GM12878 (cell line): Measurements from ENCODE around the gene DCX. TPM values are rescaled to one million over a fixed set of nuclear protein-coding genes. Genes with fewer than 3 reads are reported as not detected.

Experiments used
- ATAC-seq: fragments of 200-7000 bp; cut with Tn5 transposase; 3 replicates; pipeline ENCODE4 v1.9.1; 2020; ENCODE audit warnings: mild to moderate bottlenecking, moderate library complexity
- BruUV-seq: library from RNA; stranded (reverse); fragments of 400-500 nt; replicated peaks from 2 replicates; lab custom pipeline; 2021; lab: Mats Ljungman, UMichigan
- CTCF ChIA-PET: fragments of 300-600 bp; sonication (Branson Sonifier 250); formaldehyde crosslinking; extraction: SDS; loops from one replicate; lab custom pipeline; 2021; ENCODE audit warnings: inconsistent platforms; lab: Yijun Ruan, JAX
- POLR2A ChIA-PET: fragments of 350-600 bp; formaldehyde crosslinking; extraction: SDS; loops from one replicate; lab custom pipeline; 2021; ENCODE audit warnings: inconsistent platforms; lab: Charles Lee
- RAD21 ChIA-PET: fragments of 300-600 bp; sonication (Branson Sonifier 250); formaldehyde crosslinking; loops from one replicate; lab custom pipeline; 2023; ENCODE audit warnings: antibody characterized with exemption; ENCODE audit not compliant: unreplicated experiment; lab: Charles Lee
- SMC1A ChIA-PET: fragments of 300-600 bp; sonication (Branson Sonifier 250); formaldehyde crosslinking; loops from one replicate; lab custom pipeline; 2023; ENCODE audit not compliant: unreplicated experiment, uncharacterized antibody; lab: Charles Lee
- DNase-seq: peaks from one replicate; pipeline ENCODE4 v3.0.0-alpha.2; 2011; ENCODE audit warnings: low read depth, low spot score
- FAIRE-seq: peaks from 3 replicates; lab custom pipeline; 2011; peaks lifted over from hg19 to GRCh38; lab: Jason Lieb, UNC
- H2AFZ ChIP-seq: 2 replicates; pipeline ENCODE4 v1.6.0; 2011; ENCODE audit warnings: low read depth, low read length, control low read depth; ENCODE audit not compliant: control insufficient read depth
- H3K27ac ChIP-seq: 2 replicates; pipeline ENCODE4 v1.5.1; 2011; ENCODE audit warnings: control low read depth; ENCODE audit not compliant: control insufficient read depth, insufficient read depth
- H3K27me3 ChIP-seq, 2 experiments: replicated peaks in 1 of 2; 2 replicates each; pipeline versions ENCODE4 v1.6.0 to v1.6.1; 2011; ENCODE audit warnings: low read length in 1 of 2; ENCODE audit not compliant: control insufficient read depth in 2 of 2, insufficient read depth in 2 of 2
- H3K36me3 ChIP-seq, 2 experiments: 2 replicates each; pipeline ENCODE4 v1.5.1; 2011; ENCODE audit warnings: low read length in 1 of 2; ENCODE audit not compliant: control insufficient read depth in 2 of 2, insufficient read depth in 2 of 2
- H3K4me1 ChIP-seq: 2 replicates; pipeline ENCODE4 v1.6.1; 2011; ENCODE audit warnings: mild to moderate bottlenecking, low read length, moderate library complexity, mixed read lengths; ENCODE audit not compliant: control insufficient read depth, insufficient read depth
- H3K4me2 ChIP-seq: 2 replicates; pipeline ENCODE4 v1.6.0; 2011; ENCODE audit warnings: control low read depth; ENCODE audit not compliant: control insufficient read depth, insufficient read depth
- H3K4me3 ChIP-seq: fragments of 200-600 bp; sonication (generic); 2 replicates; pipeline ENCODE4 v1.5.1; 2016
- H3K79me2 ChIP-seq: 2 replicates; pipeline ENCODE4 v1.6.0; 2011; ENCODE audit warnings: low read length; ENCODE audit not compliant: control insufficient read depth, insufficient read depth
- H3K9ac ChIP-seq: 2 replicates; pipeline ENCODE4 v1.8.0; 2011; ENCODE audit warnings: low read length, control low read depth, mixed read lengths; ENCODE audit not compliant: control insufficient read depth, insufficient read depth
- H3K9me3 ChIP-seq: replicated peaks from 3 replicates; pipeline ENCODE4 v1.5.1; 2011; ENCODE audit warnings: mild to moderate bottlenecking, low read length; ENCODE audit not compliant: control insufficient read depth, insufficient read depth
- H4K20me1 ChIP-seq: 2 replicates; pipeline ENCODE4 v1.6.0; 2011; ENCODE audit not compliant: control insufficient read depth, insufficient read depth
- GATAD2B ChIP-seq: fragments of 450-650 bp; conservative IDR thresholded peaks from 2 replicates; pipeline ENCODE4 v1.6.1; 2017; ENCODE audit warnings: low read depth, mild to moderate bottlenecking, moderate library complexity
- KAT2A ChIP-seq: conservative IDR thresholded peaks from 2 replicates; pipeline ENCODE4 v1.6.1; 2011; ENCODE audit warnings: low read depth, low read length; ENCODE audit not compliant: control insufficient read depth
- LARP7 ChIP-seq: fragments of 450-650 bp; IDR thresholded peaks from 2 replicates; pipeline ENCODE4 v1.6.1; 2017; ENCODE audit warnings: mild to moderate bottlenecking
- MTA3 ChIP-seq: IDR thresholded peaks from 2 replicates; pipeline ENCODE4 v1.6.1; 2012; ENCODE audit warnings: low read length, inconsistent platforms, borderline replicate concordance
- NR2C2 ChIP-seq: IDR thresholded peaks from 2 replicates; pipeline ENCODE4 v1.6.1; 2011; ENCODE audit warnings: borderline replicate concordance, low read depth; ENCODE audit not compliant: control insufficient read depth, insufficient read length
- NR2F1 ChIP-seq: fragments of 450-650 bp; conservative IDR thresholded peaks from 2 replicates; pipeline ENCODE4 v1.6.1; 2017; ENCODE audit warnings: mild to moderate bottlenecking
- POLR2AphosphoS2 ChIP-seq: IDR thresholded peaks from 2 replicates; pipeline ENCODE4 v1.6.1; 2011; ENCODE audit warnings: low read depth, mild to moderate bottlenecking, low read length, improper control_type of control experiment, moderate library complexity
- SIX5 ChIP-seq: IDR thresholded peaks from 2 replicates; pipeline ENCODE4 v1.6.1; 2011; ENCODE audit warnings: mild to moderate bottlenecking, low read depth, low read length, moderate library complexity; ENCODE audit not compliant: severe bottlenecking
- STAT1 ChIP-seq: fragments of 450-650 bp; conservative IDR thresholded peaks from 2 replicates; pipeline ENCODE4 v1.6.1; 2014; ENCODE audit warnings: antibody characterized with exemption, mild to moderate bottlenecking
- YBX1 ChIP-seq: fragments of 450-650 bp; IDR thresholded peaks from 2 replicates; pipeline ENCODE4 v1.6.1; 2016; ENCODE audit warnings: antibody characterized with exemption
- ZNF384 ChIP-seq: IDR thresholded peaks from 2 replicates; pipeline ENCODE4 v1.6.1; 2012; ENCODE audit warnings: low read depth, mild to moderate bottlenecking, low read length, improper control_type of control experiment, borderline replicate concordance
- ZSCAN29 ChIP-seq: fragments of 450-650 bp; IDR thresholded peaks from 2 replicates; pipeline ENCODE4 v1.6.1; 2017; ENCODE audit warnings: mild to moderate bottlenecking, moderate library complexity
- WGBS: methylation state at CpG from one replicate; pipeline ENCODE4 v1.1.6; 2016; ENCODE audit warnings: low lambda C conversion rate; ENCODE audit not compliant: insufficient replicate concordance, insufficient coverage; ENCODE audit errors: missing lambda C conversion rate; 5-methylcytosine and 5-hydroxymethylcytosine counted together
- in situ Hi-C: fragments of 300-500 bp; cut with MboI; formaldehyde crosslinking; loops from 9 replicates; pipeline ENCODE4 v1.14.3; 2018; ENCODE audit warnings: mixed read lengths
- intact Hi-C: fragments of 100-400 bp; cut with micrococcal nuclease; formaldehyde crosslinking; loops from one replicate; pipeline ENCODE4 v1.14.2; 2022; ENCODE audit not compliant: unreplicated experiment
- polyA plus RNA-seq, 11 experiments: library from polyadenylated mRNA; depleted of rRNA in 4 of 11; unstranded in 6 of 11; stranded (reverse) in 5 of 11; fragments of >200 nt; fragmentation: Nextera tagmentation in 4 of 11; fragmentation: Illumina TruSeq in 1 of 11; extraction: Ambion mirVana in 4 of 11; extraction: Trizol in 1 of 11; gene quantifications; 1 replicate in 1 of 11; 2 replicates in 10 of 11; pipeline versions ENCODE4 v1.2.1 to v1.2.3, GENCODE V29; 2011 to 2016; ENCODE audit warnings: inconsistent platforms in 2 of 11, missing spikeins in 2 of 11, low read depth in 1 of 11
- total RNA-seq, 4 experiments: library from RNA; depleted of rRNA in 3 of 4; stranded (reverse); fragments of >200 nt in 3 of 4; fragmentation: Illumina TruSeq in 1 of 4; extraction: Trizol in 1 of 4; gene quantifications; 2 replicates each; pipeline versions ENCODE4 v1.2.1 to v1.2.3, GENCODE V29; 2013 to 2021
- TF ChIP-seq, protein P1 (sequence below): IDR thresholded peaks from 2 replicates; pipeline ENCODE4 v1.6.1; 2011; ENCODE audit warnings: borderline replicate concordance, low read depth, mild to moderate bottlenecking, moderate library complexity, mixed read lengths, low read length; ENCODE audit not compliant: insufficient read depth; ENCODE audit errors: extremely low read length
- TF ChIP-seq, protein P2 (sequence below): fragments of 450-650 bp; IDR thresholded peaks from 2 replicates; pipeline ENCODE4 v1.6.1; 2017; ENCODE audit warnings: mild to moderate bottlenecking, moderate library complexity

Gene DCX
- total and polyA plus RNA-seq, 10 of the 15 experiments (the other 5 are each of a cell fraction or from before 2014, with no cell fraction given): under 0.01 TPM; not detected in 9

DNA sequence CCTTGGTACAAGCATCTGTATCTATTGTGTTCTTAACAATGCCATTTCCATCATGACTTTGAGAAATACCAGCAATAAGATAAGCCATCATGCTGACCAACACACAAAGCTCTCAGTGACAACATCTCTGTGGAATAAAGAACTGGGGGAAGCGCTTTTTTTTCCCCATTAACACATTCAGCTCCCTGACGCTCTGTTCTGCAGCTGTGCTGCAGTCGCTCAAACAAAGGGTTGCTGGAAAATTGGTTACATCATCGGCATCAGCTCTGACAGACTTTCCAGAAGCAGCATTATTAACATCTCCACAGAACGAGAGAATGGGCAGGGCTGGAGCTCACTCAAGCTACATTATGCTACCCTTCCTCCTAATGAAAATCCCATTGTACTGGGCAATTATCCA is 39.9 kb downstream of the DCX start:
- ATAC-seq: no peak
- Histone ChIP-seq H3K4me2 (no peak overlapping the region), H3K36me3 (no peaks in the 10 kb centered on the region), H3K4me3 (no peak overlapping the region), H3K9me3 (no peaks in the 10 kb centered on the region), H3K4me1 (no peaks in the 10 kb centered on the region), H3K79me2 (no peaks in the 10 kb centered on the region), H4K20me1 (no peaks in the 10 kb centered on the region), H3K27ac (no peak overlapping the region), H3K9ac (no peak overlapping the region), H3K27me3 (no peaks in the 10 kb centered on the region), H2AFZ (no peak overlapping the region)
- in situ Hi-C loops: no loop called here
- SMC1A ChIA-PET: interaction anchor here (1.3 kb wide), 1 partner anchor 10 kb away, joined by 3 read pairs; no protein-coding TSS in a partner anchor
- CTCF ChIA-PET: interaction anchor here (0.7 to 1.5 kb wide), 3 partner anchors 29 to 780 kb away, joined by 3 to 4 read pairs (median 3); no protein-coding TSS in a partner anchor
- no peak for FAIRE-seq
- 30% methylated on average over 5 of the region's 5 CpGs for WGBS
- no TSS peak for BruUV-seq
- POLR2A ChIA-PET: no interaction called here
- TF ChIP-seq SIX5 (no peak), LARP7 (no peak), NR2F1 (no peak), STAT1 (no peak), YBX1 (no peak)
- RAD21 ChIA-PET: no interaction called here
- no peak for DNase-seq
- intact Hi-C loops: no loop called here

DNA sequence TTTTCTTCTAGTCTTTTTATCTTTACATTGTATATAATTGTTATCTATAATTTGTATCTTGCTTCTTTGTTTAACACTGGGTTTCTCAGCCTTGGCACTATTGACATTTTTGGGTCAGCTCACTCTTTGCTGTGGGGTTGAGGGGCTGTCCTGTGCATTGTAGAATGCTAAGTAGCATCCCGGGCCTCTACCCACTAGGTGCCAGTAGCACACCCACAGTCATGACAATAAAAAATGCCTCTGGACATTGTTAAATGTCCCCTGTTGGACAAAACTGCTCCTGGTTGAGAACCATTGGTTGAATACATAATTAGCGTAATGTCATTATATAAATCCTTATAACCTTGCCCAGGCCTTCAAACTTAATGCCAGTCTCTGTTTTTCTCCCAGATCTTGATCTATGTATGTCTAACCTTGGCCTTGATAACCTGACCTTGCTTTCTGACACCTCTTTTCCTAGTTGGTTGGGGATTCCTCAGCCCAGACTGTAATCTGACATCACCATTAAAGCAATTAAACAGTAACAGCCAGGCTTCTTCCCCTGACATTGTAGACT is 46.1 kb downstream of the DCX start:
- Histone ChIP-seq H3K4me3 (no peak overlapping the region), H3K27me3 (no peaks in the 10 kb centered on the region), H3K4me1 (no peaks in the 10 kb centered on the region), H3K4me2 (no peak overlapping the region), H3K9ac (no peak overlapping the region), H3K9me3 (no peaks in the 10 kb centered on the region), H3K36me3 (no peaks in the 10 kb centered on the region), H4K20me1 (no peaks in the 10 kb centered on the region), H3K79me2 (no peaks in the 10 kb centered on the region), H3K27ac (no peak overlapping the region), H2AFZ (no peak overlapping the region)
- CTCF ChIA-PET: no interaction called here
- in situ Hi-C loops (no loop called here), intact Hi-C loops (no loop called here)
- WGBS: 49% methylated on average over 2 of the region's 2 CpGs
- ATAC-seq: no peak
- POLR2A ChIA-PET: no interaction called here
- no peak for DNase-seq
- SMC1A ChIA-PET: no interaction called here
- RAD21 ChIA-PET: no interaction called here
- FAIRE-seq: no peak
- BruUV-seq: no TSS peak
- TF ChIP-seq, protein P1, sequence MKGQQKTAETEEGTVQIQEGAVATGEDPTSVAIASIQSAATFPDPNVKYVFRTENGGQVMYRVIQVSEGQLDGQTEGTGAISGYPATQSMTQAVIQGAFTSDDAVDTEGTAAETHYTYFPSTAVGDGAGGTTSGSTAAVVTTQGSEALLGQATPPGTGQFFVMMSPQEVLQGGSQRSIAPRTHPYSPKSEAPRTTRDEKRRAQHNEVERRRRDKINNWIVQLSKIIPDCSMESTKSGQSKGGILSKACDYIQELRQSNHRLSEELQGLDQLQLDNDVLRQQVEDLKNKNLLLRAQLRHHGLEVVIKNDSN: no peak
- TF ChIP-seq POLR2AphosphoS2 (no peak), KAT2A (no peak), ZNF384 (no peak), ZSCAN29 (no peak), GATAD2B (no peak), NR2C2 (no peak), MTA3 (no peak)
- TF ChIP-seq, protein P2, sequence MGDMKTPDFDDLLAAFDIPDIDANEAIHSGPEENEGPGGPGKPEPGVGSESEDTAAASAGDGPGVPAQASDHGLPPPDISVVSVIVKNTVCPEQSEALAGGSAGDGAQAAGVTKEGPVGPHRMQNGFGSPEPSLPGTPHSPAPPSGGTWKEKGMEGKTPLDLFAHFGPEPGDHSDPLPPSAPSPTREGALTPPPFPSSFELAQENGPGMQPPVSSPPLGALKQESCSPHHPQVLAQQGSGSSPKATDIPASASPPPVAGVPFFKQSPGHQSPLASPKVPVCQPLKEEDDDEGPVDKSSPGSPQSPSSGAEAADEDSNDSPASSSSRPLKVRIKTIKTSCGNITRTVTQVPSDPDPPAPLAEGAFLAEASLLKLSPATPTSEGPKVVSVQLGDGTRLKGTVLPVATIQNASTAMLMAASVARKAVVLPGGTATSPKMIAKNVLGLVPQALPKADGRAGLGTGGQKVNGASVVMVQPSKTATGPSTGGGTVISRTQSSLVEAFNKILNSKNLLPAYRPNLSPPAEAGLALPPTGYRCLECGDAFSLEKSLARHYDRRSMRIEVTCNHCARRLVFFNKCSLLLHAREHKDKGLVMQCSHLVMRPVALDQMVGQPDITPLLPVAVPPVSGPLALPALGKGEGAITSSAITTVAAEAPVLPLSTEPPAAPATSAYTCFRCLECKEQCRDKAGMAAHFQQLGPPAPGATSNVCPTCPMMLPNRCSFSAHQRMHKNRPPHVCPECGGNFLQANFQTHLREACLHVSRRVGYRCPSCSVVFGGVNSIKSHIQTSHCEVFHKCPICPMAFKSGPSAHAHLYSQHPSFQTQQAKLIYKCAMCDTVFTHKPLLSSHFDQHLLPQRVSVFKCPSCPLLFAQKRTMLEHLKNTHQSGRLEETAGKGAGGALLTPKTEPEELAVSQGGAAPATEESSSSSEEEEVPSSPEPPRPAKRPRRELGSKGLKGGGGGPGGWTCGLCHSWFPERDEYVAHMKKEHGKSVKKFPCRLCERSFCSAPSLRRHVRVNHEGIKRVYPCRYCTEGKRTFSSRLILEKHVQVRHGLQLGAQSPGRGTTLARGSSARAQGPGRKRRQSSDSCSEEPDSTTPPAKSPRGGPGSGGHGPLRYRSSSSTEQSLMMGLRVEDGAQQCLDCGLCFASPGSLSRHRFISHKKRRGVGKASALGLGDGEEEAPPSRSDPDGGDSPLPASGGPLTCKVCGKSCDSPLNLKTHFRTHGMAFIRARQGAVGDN: no peak
